ENCODE data around the gene GPR17.

GPR17 gene

GRCh38 chr2:127627740-127628571, 18.0 kb upstream of the GPR17 start:
- Histone ChIP-seq H3K4me3 (no peak overlapping the region), H3K27ac (no peak overlapping the region)

DNA sequence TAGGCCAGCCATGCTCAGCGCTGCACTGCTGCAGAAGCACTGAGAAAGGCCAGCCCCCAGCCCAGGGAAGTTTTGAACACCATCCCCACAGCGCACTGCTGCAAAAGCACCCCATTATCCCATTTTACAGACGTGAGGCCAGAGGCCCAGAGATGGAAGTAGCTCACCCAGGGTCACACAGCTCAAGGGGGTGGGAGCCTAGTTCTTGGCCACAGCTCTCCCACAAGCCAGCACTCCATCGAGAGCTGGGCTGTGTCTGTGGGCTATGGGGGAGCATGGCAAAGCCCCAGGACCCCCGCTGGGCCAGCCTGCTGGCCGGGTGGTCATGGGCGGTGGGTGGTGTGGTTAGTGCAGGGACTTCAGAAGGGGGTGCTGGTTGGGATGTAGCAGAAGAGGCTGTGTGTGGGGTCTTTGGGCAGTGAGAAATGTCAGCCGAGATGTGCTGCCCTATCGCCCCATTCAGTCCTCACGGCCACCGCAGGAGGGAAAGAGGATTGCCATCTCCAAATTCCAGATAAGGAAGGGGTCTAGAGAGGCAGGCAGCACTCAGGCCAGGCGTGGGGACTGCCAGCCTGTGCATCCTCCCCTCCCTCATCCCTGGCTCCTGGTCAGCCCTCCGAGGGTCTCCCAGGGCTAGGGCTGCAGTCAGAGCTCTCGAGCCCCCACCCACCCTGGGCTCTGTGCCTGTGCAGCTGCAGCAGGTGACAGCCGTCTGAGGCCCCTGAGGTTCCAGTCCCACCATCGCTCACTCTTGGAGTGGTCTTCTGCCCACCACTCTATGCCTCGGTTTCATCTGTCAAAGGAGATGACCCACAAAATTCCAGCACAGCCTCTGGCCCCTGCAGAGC, 17.0 kb upstream of the GPR17 start:
- Histone ChIP-seq H3K4me3 (no peak overlapping the region), H3K27ac (no peak overlapping the region)

DNA sequence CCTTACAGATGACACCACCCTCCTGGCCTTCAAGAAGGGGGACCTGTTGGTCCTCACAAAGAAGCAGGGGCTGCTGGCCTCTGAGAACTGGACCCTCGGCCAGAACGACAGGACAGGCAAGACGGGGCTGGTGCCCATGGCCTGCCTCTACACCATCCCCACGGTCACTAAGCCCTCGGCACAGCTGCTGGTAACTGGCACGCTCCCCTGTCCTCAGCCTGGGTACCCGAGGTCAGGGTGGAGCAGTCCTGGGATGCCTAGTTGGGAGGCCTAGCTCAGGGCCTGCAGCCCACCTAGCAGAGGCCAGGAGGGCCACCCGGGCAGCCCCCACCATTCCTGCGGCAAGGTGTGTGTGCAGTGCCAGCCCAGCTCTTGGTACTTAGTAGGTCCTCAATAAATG, 16.3 kb upstream of the GPR17 start:
- no peak overlapping the region for H3K4me3 ChIP-seq
- H3K27ac ChIP-seq = no peak overlapping the region

GRCh38 chr2:127630096-127630863, 15.7 kb upstream of the GPR17 start:
- Histone ChIP-seq H3K4me3 (no peak overlapping the region), H3K27ac (no peak overlapping the region)

DNA sequence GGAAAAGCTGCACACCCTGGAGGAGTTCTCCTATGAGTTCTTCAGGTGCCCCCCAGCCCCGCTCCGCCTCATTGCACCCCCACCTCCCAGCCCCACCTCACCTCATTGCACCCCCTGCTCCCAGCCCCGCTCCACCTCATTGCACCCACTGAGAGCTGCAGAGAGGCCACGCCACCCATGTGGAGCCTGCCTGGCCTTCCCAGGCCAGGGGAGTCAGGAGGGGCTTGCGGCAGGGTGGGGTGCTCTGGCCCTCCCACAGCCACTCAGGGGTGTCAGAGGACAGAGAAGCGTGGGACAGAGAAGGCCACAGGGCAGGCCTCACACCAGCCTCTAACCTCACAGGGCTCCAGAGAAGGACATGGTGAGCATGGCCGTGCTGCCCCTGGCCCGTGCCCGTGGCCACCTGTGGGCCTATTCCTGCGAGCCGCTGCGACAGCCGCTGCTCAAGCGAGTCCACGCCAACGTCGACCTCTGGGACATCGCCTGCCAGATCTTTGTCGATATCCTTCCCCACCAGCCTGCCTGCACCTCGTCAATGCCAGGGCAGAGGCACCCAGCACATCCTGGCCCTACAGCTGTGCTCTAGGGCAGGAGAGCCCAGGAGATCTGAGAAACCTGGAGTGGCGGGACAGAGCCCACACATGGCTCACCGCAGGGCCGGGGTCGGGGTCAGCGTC, 15.0 kb upstream of the GPR17 start:
- no peak overlapping the region for H3K4me3 ChIP-seq

GRCh38 chr2:127631541-127631996, 14.4 kb upstream of the GPR17 start:
- Histone ChIP-seq H3K27ac (no peak overlapping the region), H3K4me3 (no peak overlapping the region)

More for the DNA sequence above, 15.0 kb upstream of the GPR17 start:
- H3K27ac ChIP-seq = no peak overlapping the region

GRCh38 chr2:127631997-127632581, 13.9 kb upstream of the GPR17 start:
- H3K27ac ChIP-seq = no peak overlapping the region
- H3K4me3 ChIP-seq = no peak overlapping the region

GRCh38 chr2:127632592-127633489, 13.1 kb upstream of the GPR17 start:
- no peak overlapping the region for H3K27ac ChIP-seq
- H3K4me3 ChIP-seq = no peak overlapping the region

DNA sequence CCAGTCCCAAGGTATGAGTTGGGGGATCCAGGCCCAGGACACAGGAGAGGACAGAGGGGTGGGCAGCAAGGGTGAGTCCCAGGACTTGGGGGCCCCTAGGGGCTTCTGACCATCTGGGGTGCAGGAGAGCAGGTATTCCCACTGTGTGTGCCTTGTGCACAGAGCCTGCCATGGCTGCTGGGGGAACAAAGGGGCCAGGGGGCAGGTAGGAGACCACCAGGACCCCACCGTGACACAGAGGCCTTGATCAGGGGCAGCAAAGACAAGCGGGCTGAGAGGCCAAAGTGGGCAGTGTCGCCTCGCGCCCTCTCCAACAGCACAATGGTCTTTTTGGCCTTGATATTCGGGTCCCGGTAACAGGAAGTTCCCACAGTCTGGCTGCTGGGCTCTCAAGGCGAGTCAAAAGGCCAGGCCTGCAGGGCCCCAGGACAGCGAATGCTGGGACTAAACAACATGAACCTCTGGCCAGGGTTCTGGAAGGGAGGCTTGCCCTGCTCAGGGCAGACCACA, 12.3 kb upstream of the GPR17 start:
- H3K27ac ChIP-seq = peak overlapping the region in 1 of 21 experiments; percentile 21
- no peak overlapping the region for H3K4me3 ChIP-seq

DNA sequence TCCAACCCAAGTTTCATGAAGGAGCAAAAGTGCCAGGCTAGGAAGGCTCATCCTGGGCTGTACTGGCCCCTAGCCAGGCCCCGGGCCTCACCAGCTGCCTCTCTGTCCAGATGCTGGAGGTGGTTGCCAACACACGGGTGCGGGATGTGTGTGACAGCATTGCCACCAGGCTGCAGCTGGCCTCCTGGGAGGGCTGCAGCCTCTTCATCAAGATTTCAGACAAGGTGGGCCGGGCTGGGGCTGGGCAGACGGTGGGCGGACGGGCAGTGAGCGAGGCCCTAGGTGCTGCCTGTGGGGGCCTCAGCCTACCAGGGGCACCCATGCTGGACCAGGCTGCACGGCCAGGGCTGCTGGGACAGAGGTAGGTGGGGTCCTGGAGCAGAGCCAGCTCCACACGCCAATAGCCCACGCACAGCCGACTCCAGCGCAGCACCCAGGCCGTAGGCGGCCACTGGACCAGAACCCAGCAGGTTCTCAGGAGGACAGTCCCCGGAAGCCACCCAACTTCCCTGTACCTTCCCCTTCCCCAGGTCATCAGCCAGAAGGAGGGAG, 11.8 kb upstream of the GPR17 start:
- Histone ChIP-seq H3K27ac (no peak overlapping the region), H3K4me3 (no peak overlapping the region)

DNA sequence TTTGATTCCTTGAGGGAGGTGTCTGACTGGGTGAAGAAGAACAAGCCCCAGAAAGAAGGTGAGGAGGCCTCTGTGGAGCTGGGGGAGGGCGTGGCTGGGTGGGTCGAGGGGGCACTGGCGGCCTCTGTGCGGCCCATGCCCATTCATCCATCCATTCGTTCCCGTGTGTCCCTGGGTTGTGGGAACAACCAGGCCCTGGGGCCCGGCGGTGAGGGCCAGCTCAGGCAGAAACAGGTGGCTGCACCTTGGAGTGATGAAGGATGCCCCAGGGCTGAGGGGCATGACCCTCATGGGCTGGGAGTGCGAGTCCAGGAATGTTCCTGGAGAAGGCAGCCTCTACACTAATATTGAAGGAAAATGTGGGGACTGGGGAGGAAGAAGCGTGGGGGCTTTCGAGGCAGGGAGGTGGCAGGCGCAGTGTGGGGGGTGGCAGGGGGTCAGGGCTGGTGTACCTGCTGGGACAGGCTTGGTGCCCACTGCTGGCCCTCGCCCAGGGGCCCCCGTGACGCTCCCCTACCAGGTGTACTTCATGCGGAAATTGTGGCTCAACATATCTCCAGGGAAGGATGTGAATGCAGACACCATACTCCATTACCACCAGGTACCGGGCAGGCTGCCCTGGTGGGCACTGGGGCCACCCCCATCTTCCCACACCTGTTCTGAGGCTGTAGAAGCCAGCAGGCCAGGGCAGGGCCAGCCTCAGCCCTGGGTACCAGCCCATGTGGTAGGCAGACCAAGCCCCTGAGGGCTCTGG, 11.2 kb upstream of the GPR17 start:
- Histone ChIP-seq H3K4me3 (no peak overlapping the region), H3K27ac (no peak overlapping the region)

DNA sequence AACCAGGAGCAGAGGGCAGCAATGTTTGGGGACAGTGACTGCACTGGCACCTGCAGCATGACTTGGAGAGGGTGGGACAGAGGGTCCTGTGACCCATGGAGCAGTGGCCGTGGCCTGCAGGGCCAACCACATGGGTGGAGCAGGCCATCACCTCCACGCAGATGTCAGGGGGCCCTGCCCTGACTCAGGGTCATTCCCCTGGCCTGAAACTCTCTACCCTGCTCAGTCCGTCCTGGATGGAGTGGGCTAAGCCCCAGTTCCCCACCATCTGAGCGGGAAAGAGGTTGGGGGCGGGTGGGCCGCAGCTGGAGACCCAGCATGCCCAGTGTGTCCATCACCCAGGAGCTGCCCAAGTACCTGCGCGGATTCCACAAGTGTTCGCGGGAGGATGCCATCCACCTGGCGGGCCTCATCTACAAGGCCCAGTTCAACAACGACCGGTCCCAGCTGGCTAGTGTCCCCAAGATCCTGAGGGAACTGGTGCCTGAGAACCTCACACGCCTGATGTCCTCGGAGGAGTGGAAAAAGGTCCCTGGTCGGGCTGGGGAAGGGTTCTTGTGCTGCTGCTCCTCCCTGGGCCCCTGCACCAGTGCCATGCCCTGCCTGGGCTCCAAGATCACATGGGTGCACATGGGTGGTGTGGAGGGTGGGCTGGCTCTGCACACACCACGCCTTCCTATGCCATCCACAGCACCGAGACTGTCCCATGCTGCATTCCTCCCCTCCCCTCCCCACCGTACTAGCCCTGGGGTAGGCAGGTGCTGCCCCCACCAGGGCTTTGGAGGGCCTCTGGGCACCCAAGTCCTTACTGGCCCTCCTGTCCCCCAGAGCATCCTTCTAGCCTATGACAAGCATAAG, 10.3 kb upstream of the GPR17 start:
- Histone ChIP-seq H3K27ac (peak overlapping the region in 1 of 21 experiments; percentile 22), H3K4me3 (no peak overlapping the region)

DNA sequence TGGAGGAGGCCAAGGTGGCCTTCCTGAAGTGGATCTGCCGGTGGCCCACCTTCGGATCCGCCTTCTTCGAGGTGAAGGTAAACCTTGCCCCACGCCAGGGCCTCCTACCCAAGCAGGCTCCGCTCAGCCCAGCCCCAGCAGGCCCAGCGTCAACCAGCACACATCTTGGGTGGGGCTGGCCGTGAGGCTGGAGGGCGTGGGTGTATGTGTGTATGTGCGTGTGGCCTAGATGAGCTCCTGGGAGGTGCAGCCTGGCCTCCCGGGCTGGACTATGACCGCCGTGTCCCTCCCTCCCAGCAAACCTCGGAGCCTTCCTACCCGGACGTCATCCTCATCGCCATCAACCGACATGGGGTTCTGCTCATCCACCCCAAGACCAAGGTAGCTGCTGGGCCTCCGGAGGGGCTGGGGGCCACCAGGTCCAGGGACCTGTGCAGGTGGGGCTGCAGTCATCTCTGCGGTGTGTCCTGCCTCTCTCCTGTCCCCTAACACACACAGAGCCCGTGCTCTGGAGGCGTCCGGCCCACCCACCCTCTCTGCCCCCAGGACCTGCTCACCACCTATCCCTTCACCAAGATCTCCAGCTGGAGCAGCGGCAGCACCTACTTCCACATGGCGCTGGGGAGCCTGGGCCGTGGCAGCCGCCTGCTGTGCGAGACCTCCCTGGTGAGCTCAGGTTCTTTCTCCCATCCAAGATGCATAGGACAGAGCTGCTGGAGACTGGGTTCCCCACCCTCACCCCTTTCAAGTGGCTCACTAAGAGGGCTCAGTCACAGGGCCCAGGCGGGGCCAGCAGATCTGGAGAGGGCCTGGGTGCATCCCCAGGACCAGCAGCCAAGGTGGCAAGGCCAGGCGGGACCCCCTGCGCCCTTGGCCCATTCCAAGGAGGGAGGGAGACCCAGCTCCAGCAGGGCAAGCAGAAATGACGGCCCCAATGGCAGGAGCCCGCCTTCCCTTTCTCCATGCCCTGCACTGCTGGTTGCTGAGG, 9.4 kb upstream of the GPR17 start:
- peak overlapping the region in 12 of 21 experiments; percentile 13 to 82 (median 66) for H3K27ac ChIP-seq
- no peak overlapping the region for H3K4me3 ChIP-seq

- no peak overlapping the region for H3K4me3 ChIP-seq
- H3K27ac ChIP-seq = peak overlapping the region in 17 of 21 experiments; percentile 13 to 82 (median 67)
Measured at GRCh38 chr2:127637236-127637630, 8.7 kb upstream of the GPR17 start.

Data from skin epidermis (tissue), 12 donors.